GM12874 (cell line): Measurements from ENCODE around the gene AP5M1.

Source experiments
- TF ChIP-seq, protein P1 (sequence below): IDR thresholded peaks from 2 replicates; pipeline ENCODE4 v1.5.1; 2011; ENCODE audit warnings: low read depth, mild to moderate bottlenecking, control low read depth, low read length, moderate library complexity; ENCODE audit not compliant: insufficient read depth

Gene AP5M1

DNA sequence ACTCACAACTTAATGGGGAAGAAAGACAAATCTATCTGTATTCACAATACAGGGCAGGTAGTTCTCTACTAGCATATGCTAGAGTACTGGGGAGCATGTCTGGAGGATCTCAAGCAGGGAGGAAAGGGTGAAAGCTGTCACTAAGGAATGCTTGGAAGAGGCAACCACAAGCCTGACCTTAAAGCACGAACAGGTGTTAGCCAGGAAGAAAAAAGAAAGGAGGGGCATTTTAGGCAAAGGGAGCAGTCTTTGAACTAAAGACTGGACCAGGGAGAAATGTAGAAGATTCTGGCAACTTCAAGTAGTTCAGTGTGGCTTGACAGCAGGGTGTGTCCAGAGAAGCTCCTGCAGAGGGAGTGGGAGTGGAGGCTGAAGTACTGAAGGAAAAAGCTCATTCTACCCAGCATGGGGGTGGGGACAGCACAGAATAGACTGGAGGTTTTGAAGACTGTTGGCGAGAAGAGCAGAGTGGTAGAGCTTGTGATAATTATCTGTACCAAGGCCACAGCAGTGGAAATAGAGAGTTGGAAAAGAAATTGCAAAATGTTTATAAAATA is 50.9 kb downstream of the AP5M1 start:
- TF ChIP-seq, protein P1, sequence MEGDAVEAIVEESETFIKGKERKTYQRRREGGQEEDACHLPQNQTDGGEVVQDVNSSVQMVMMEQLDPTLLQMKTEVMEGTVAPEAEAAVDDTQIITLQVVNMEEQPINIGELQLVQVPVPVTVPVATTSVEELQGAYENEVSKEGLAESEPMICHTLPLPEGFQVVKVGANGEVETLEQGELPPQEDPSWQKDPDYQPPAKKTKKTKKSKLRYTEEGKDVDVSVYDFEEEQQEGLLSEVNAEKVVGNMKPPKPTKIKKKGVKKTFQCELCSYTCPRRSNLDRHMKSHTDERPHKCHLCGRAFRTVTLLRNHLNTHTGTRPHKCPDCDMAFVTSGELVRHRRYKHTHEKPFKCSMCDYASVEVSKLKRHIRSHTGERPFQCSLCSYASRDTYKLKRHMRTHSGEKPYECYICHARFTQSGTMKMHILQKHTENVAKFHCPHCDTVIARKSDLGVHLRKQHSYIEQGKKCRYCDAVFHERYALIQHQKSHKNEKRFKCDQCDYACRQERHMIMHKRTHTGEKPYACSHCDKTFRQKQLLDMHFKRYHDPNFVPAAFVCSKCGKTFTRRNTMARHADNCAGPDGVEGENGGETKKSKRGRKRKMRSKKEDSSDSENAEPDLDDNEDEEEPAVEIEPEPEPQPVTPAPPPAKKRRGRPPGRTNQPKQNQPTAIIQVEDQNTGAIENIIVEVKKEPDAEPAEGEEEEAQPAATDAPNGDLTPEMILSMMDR = no peak

DNA sequence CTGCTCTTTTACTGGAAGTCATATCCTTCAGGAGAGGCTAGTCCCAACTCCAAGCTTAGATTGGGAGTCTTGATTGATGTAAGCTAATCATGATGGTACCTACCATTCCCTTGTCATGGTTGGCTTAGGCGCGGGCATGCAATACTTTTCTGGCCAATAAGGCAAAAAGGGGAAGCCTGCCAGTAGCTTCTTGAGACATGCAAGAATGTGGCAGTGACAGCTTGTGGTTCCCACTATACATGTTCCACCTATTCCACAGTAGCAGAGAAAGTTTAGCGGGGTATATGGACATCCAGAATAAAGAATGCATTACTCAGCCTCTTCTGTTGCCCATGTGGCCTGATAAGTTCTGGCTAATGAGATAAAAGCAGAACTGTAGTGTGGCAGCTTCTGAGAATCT is 55.0 kb downstream of the AP5M1 start:
- TF ChIP-seq, protein P1 = no peak

DNA sequence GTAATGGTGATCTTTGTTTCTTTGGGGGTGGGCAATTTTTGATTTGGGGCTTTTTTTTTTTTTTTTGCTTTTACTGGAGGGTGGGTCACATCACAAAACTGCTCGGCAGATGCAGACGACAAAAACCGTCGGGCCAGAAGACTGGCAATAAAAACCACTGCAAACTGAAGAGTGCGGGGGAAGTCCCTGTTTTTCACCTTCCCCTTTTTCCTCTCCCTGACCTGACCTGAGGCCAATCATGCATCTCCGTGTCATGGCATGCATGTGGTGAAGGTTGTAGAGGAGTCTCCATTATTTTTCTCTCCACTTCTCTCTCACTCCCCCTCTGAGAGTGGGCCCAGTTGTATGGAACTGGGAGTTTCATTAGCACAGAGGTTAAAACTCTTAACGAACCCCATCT is 57.5 kb downstream of the AP5M1 start:
- TF ChIP-seq, protein P1 = no peak

DNA sequence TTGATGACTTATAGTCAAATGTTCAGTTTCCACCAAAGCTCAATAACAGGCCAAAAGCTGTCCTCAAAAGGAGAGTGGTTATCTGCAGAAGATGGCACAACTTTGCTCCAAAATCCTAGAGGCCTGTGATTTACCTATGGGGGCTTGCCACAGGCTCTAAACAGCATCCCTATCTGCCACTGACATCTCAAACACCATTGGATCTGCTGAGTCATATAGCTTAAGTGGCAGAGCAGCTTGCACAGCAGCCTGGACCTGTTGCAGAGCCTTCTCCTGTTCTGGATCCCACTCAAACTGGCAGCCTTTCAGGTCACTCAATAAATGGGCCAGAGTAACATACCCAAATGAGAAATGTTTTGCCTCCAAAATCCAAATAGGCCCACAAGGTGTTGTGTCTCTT is 61.1 kb downstream of the AP5M1 start:
- TF ChIP-seq, protein P1 = no peak

DNA sequence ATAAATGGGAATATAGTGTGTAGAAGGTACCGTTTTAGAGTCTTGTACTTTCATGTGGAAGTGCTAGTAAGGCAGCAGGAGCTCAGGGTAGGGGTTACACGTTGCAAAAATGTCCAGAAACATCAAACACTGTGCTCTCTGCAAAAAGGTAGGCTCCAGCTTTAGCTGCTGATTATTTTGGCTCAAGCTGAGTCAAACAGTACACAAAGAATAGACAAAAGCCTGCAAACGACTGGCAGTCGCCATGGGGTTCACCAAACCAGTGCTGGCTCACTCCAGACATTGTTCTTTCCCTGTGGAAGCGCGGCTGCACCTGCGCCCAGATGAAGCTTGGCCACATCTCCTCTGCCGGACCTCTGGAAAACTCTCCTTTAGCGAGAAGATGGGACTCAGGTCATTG is 76.3 kb downstream of the AP5M1 start:
- TF ChIP-seq, protein P1 = no peak

DNA sequence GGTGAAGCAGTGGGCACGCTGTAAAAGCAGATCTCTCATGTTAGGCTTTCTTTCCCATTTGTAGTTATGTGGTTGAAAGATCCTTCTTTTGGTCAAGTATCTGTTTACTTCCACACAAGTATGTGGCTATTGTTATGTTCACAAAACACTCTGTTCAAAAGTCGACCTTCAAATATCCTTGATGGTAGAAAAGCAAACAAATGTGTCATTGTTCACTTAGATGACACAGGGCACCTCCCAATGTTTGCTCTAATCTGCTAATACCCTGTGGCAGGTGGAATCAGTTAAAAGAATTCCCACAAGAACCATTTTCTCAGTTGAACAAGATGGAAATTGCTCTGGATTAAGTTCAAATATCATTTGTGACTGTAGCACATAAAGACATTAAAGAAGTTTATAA is 78.0 kb downstream of the AP5M1 start:
- TF ChIP-seq, protein P1 = no peak
